ENCODE measurements around the gene CKM.

DNA sequence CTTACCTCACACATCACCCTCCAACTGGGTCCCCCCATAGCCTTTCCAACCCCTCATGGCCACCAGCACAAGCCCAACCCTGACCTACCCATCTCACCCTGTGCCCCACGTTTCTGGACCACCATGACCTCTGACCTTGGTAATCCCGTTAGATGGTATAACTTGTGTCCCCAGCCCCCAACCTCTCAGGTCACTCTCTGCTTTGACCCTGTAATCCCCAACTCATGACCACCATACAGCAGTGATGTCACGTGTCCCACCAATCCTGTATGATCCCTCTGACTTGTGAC lies 26.4 kb upstream of the CKM start:
- TF ChIP-seq, protein P1, sequence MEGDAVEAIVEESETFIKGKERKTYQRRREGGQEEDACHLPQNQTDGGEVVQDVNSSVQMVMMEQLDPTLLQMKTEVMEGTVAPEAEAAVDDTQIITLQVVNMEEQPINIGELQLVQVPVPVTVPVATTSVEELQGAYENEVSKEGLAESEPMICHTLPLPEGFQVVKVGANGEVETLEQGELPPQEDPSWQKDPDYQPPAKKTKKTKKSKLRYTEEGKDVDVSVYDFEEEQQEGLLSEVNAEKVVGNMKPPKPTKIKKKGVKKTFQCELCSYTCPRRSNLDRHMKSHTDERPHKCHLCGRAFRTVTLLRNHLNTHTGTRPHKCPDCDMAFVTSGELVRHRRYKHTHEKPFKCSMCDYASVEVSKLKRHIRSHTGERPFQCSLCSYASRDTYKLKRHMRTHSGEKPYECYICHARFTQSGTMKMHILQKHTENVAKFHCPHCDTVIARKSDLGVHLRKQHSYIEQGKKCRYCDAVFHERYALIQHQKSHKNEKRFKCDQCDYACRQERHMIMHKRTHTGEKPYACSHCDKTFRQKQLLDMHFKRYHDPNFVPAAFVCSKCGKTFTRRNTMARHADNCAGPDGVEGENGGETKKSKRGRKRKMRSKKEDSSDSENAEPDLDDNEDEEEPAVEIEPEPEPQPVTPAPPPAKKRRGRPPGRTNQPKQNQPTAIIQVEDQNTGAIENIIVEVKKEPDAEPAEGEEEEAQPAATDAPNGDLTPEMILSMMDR (IDR thresholded peaks at IDR 0.05; ENCODE audit: insufficient read depth, low read length), result no peak
- TF ChIP-seq, protein P2, sequence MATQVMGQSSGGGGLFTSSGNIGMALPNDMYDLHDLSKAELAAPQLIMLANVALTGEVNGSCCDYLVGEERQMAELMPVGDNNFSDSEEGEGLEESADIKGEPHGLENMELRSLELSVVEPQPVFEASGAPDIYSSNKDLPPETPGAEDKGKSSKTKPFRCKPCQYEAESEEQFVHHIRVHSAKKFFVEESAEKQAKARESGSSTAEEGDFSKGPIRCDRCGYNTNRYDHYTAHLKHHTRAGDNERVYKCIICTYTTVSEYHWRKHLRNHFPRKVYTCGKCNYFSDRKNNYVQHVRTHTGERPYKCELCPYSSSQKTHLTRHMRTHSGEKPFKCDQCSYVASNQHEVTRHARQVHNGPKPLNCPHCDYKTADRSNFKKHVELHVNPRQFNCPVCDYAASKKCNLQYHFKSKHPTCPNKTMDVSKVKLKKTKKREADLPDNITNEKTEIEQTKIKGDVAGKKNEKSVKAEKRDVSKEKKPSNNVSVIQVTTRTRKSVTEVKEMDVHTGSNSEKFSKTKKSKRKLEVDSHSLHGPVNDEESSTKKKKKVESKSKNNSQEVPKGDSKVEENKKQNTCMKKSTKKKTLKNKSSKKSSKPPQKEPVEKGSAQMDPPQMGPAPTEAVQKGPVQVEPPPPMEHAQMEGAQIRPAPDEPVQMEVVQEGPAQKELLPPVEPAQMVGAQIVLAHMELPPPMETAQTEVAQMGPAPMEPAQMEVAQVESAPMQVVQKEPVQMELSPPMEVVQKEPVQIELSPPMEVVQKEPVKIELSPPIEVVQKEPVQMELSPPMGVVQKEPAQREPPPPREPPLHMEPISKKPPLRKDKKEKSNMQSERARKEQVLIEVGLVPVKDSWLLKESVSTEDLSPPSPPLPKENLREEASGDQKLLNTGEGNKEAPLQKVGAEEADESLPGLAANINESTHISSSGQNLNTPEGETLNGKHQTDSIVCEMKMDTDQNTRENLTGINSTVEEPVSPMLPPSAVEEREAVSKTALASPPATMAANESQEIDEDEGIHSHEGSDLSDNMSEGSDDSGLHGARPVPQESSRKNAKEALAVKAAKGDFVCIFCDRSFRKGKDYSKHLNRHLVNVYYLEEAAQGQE (IDR thresholded peaks at IDR 0.05; ENCODE audit: insufficient replicate concordance, low read depth), result no peak
- TF ChIP-seq GABPA (IDR thresholded peaks at IDR 0.05; ENCODE audit: low read depth), result no peak
